SIG-M5 treated with dmso at 0.1 percent for 504 hours (cell line): ENCODE data around the gene AKNA.

ENCODE experiments used
- DNase-seq: peaks from one replicate; lab custom pipeline; 2025; ENCODE audit not compliant: unreplicated experiment; lab: John Stamatoyannopoulos, UW

Gene AKNA

DNA sequence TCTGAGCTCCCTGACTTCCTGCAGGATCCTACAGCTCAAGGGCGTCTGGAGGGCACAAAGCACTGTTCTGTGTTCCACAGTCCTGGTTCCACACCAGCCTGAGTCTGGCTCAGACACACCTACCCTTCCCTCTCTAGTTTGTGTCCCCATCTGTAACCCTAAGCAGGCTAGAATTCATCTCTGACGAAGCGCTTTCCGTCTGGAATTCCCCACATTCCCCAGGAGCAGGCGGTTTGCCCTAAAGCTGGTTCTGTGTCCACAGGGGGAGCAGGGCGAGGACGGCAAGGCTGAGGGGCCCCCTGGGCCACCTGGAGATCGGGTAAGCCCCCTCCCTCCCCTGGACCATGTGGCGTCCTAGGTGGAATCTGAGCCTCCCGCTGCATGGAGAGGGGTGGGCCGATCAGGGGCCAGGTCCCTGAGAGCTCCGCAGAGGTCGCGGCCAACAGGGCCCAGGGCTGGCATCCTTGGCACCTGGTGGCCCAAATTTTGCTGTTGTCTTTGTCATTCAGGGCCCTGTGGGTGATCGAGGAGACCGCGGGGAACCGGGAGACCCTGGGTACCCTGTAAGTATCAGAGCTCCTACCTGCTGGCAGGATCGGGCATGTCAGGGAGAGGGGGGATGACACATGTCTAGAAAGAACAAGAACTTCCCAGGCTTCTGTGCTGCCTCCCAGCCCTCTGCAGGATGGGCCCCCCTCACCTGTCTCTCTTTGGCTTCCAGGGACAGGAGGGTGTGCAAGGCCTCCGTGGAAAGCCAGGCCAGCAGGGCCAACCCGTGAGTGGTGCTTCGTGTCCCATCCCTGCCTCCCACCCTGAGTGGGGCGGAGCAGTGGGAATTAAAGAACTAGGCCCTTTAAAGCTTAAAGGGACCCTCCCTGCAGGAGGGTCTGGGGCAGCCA is 99.3 kb downstream of the AKNA start:
- DNase-seq = no peak

DNA sequence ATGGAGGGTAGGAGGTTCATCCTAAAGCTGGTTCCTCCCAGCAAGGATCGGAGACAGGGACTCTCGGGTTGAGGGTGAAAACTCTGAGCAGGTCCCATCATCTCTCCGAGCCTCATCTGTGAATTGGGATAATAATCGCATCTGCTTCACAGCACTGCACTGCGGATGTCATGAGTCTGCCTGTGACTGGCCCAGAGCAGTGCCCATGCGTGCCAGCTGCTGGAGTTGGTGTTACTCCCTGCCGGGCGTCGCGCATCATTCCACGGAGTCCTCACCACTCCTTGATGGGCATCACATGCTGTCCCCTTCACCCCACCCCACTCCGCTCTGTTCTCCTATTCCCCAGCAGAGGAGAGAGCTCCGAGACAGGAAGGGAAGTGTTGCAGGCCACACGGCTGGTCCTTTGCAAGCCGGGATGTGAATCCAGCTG is 100.0 kb downstream of the AKNA start:
- DNase-seq = no peak

DNA sequence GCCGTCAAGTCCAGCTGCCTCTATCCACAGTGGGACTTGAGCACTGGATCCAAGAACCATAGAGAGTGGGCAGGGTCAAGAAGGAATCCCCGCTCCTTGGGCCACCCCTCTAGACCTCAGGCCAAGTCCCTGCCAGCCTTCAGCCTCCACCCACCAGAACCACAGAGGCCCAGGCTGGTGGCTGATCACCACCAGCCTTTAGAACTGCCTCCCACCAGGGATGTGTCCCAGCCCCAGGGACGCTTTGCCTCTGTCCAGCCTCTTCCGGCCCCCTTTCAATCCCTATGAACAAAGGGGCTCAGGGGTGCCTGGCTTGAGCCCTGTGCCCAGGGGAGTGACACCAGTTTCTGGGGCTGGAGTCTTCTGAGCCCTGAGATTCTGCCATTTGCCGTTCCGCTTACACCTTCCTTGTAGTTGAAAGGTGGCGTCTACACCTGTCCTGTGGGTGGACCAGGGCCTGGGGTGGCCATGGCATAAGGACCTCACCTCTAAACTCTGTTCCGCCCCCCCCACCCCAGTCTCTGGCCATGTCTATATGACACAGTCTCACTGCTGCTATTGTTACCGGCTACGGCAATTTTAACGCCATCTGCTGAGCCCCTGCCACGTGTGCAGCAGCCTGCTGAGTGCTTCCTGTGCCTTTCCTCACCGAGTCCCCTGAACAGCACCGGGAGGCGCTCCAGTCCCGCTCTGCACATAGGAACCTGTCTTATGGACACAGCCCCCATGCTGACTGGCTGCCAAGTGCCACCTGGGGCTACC is 100.6 kb downstream of the AKNA start:
- no peak for DNase-seq

DNA sequence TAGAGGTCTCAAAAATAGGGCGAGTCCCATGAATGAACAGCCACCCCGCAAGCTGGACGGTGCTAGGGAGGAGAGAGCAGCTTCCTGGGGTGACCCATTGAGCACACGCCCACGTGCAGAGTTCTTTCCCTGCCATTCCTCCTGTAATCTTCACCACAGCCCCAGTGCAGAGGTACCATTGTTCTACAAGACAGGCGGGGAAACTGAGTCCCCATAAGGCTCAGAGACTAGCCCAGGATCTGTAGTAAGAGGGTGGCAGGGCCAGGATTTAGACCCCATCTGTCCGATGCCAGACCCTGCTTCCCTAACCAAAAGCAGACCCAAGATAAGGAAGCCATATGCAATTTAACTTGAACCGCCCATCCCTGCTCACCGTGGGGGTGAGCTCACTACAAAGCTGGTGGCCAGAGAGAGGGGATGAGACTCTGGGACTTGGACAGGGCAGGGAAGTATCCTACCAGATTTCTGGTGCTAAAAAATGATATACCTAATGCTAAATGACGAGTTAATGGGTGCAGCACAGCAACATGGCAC is 101.6 kb downstream of the AKNA start:
- DNase-seq = no peak

DNA sequence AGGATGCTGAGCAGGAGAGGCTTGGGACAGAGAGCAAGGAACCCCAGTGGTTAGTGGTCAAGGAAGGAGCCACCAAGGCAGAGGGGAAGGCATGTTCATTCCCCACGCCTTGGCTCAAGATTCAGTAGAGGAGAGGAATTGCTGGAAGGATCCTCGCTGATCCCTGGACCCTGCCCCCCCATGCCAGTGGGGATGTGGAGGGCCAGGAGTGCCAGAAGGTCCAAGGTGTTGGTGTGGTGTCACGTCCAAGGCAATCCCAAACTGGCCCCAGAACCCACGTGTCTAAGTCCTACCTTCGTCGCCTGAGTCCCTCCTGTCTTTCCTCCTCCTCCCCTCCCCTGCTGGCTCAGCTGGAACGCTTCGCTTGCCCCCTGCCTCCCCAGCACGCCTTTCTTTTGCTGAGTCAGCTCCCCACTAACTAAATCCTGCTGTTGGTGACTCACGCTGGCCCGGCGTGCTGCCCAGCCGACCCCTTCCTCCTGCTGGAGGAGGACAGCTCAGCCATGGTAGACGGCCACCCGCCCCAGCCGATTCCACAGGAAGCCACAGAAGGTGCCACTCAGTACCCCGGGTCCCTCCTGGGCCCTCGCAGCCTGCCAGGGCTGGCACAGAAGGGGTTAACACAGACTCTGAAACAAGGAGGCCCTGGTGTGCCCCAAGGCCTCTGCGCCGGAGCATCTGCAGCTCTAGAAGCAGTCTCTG is 102.5 kb downstream of the AKNA start:
- DNase-seq = no peak

DNA sequence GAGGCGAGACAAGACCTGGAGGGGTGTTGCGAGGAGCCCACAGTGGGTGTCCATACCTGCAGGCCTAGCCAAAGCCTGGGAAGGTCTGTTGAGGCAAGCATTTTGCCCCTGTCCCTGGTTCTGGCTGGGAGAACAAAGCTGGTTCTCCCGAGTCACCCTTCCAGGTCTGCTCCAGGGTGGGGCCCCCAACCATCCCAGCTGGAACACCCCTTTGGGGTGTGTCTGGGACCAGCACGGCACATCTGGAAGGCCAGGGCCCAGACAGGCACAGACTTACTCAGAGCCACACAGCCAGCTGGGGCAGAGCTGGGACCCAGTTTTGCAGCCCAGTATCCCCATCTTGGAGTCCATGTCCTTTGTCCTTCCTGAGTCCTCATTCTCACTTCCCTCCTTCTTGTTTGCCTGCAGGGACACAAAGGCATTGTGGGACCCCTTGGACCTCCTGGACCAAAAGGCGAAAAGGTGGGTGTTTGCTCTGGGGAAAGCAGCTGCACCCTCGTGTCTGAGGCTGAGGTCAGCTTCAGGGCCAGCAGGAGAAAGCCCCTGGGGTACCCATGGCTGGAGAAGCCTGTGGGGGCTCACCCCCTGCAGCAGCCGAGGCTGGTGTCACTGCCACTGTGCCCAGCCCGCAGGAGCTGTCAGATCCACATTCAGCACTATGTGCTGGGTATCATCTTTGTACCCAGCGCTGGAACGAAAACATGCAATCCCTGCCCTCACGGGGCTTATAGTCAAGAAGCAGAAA is 103.3 kb downstream of the AKNA start:
- DNase-seq = no peak
